ENCODE data around the gene ATP6V1D.
"Not testable (repeated sequence)": the region's sequence is repeated elsewhere in the genome, so short reads cannot be mapped to it uniquely, and the experiment has no call there.

Gene ATP6V1D

DNA sequence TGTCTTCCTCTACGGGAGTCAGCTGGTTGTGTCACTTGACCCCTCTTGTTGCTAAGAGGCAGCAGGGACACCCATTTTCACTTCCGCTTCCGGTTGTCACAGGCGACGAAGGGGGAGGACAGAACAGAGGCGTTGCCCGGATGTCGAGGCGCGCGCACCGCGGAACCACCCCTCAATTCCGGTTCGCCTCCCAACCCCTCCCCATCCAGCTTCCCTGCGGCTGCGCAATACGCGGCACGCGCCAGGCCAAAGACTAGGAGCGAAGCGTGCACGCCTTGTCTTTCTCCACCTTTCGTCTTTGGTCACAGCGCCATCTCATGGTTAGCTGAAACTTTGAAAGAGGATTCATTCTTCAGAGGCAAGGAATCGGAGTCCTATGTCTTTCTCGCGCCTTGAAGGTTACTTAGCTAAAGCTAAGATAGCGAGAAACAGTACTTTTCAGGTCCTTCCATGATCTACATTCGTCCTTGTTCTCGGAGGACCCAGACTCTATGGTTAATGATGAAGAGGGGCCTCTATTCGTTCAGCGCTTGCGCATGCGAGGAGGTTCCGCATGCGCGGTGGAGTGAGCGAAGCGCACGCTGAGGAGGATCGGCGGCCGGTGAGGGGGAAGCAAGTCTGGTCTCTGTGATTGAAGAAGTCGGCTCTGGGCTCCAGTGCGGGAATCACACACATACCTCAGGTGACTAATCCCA is at the start of gene ATP6V1D, which contains the start of gene EIF2S1:
ATP6V1D (minus strand) TSS at position 30 of the 695 bp plus-strand sequence. CDS start 106 bp downstream, outside the sequence.
EIF2S1 (plus strand) TSS at position 554 of the 695 bp plus-strand sequence. CDS start 4,440 bp downstream, outside the sequence.
- Histone ChIP-seq H3K4me3 (ENCODE audit: low read length) (peak within 1 kb of the TSS; percentile 99), H3K36me3 (ENCODE audit: control insufficient read depth, insufficient read depth, low read length, severe bottlenecking) (peaks cover 16% of the 10 kb centered on the region), H3K9me3 (ENCODE audit: control insufficient read depth, low read length) (no peaks in the 10 kb centered on the region), H3K4me1 (ENCODE audit: control insufficient read depth, insufficient read depth, low read length) (peaks cover 52% of the 10 kb centered on the region), H3K27me3 (replicated peaks; ENCODE audit: control insufficient read depth, insufficient read depth, low read length) (no peaks in the 10 kb centered on the region), H3K9ac (ENCODE audit: low read length) (peak within 1 kb of the TSS; percentile 97)
- peak; percentile 100 for DNase-seq (ENCODE audit: low read depth)

DNA sequence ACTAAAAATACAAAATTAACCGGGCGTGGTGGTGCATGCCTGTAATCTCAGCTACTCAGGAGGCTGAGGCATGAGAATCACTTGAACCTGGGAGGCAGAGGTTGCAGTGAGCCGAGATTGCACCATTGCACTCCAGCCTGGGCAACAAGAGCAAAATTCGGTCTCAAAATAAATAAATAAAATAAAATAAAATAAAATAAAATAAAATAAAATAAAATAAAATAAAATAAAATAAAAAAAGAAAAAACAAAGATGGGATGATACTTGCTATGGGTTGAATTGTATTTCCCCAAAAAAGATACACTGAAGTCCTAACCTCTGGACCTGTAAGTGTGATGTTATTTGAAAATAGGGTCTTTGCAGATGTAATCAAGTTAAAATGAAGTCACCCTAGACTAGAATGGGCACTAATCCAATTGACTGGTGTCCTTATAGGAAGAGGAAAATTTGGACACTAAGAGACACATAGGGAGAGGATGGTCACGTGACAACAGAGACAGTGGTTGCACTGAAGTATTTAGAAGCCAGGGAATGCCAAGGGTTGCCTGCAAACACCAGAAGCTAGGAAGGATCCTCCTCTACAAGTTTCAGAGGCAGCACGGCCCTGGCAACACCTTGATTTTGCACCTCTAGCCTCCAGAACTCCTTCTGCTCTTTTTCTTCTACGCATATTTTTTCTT is 48.7 kb upstream of the ATP6V1D start:
- H3K36me3 ChIP-seq (ENCODE audit: control insufficient read depth, insufficient read depth, low read length, severe bottlenecking); H3K4me1 ChIP-seq (ENCODE audit: control insufficient read depth, insufficient read depth, low read length); H3K9me3 ChIP-seq (ENCODE audit: control insufficient read depth, low read length); H3K27me3 ChIP-seq (replicated peaks; ENCODE audit: control insufficient read depth, insufficient read depth, low read length); DNase-seq (ENCODE audit: low read depth); H3K9ac ChIP-seq (ENCODE audit: low read length); H3K4me3 ChIP-seq (ENCODE audit: low read length): not testable (repeated sequence)

DNA sequence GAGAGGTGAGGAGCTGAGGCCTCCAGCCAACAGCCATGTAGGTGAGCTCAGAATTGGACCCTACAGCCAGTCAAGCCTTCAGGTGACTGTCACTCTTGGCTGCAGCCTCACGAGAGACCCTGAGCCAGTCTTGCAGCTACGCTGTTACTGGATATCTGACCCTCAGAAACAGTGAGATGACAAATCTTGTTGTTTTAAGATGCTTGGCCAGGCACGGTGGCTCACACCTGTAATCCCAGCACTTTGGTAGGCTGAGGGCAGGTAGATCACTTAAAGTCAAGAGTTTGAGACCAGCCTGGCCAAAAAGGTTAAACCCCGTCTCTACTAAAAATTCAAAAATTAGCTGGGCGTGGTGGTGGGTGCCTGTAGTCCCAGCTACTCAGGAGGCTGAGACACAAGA is 46.2 kb upstream of the ATP6V1D start:
- no peaks in the 10 kb centered on the region for H3K4me1 ChIP-seq (ENCODE audit: control insufficient read depth, insufficient read depth, low read length)
- H3K9me3 ChIP-seq (ENCODE audit: control insufficient read depth, low read length) = no peaks in the 10 kb centered on the region
- no peak overlapping the region for H3K9ac ChIP-seq (ENCODE audit: low read length)
- DNase-seq (ENCODE audit: low read depth) = no peak
- H3K36me3 ChIP-seq (ENCODE audit: control insufficient read depth, insufficient read depth, low read length, severe bottlenecking) = no peaks in the 10 kb centered on the region
- no peak overlapping the region for H3K4me3 ChIP-seq (ENCODE audit: low read length)
- H3K27me3 ChIP-seq (replicated peaks; ENCODE audit: control insufficient read depth, insufficient read depth, low read length) = no peaks in the 10 kb centered on the region

DNA sequence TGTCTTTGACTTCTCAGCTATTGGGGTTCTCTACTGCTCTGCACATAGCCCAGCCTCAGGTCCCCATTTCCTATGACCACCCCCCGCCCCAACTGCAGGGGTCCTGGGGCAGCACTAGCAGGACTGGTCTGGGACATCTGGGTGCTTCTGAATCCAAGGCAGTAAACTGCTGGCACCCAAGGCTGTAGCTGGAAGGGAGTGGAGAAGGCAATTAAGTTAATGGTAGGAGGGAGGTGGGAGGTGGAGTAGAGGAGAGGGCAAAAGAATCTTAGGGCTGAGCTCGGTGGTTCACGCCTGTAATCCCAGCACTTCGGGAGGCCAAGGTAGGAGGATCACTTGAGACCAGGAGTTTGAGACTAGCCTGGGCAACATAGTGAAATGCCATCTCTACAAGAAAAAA is 40.8 kb upstream of the ATP6V1D start:
- no peaks in the 10 kb centered on the region for H3K9me3 ChIP-seq (ENCODE audit: control insufficient read depth, low read length)
- H3K27me3 ChIP-seq (replicated peaks; ENCODE audit: control insufficient read depth, insufficient read depth, low read length) = peaks cover 5% of the 10 kb centered on the region
- H3K4me3 ChIP-seq (ENCODE audit: low read length) = no peak overlapping the region
- H3K4me1 ChIP-seq (ENCODE audit: control insufficient read depth, insufficient read depth, low read length) = peaks cover 5% of the 10 kb centered on the region
- no peaks in the 10 kb centered on the region for H3K36me3 ChIP-seq (ENCODE audit: control insufficient read depth, insufficient read depth, low read length, severe bottlenecking)
- no peak for DNase-seq (ENCODE audit: low read depth)
- H3K9ac ChIP-seq (ENCODE audit: low read length) = no peak overlapping the region

DNA sequence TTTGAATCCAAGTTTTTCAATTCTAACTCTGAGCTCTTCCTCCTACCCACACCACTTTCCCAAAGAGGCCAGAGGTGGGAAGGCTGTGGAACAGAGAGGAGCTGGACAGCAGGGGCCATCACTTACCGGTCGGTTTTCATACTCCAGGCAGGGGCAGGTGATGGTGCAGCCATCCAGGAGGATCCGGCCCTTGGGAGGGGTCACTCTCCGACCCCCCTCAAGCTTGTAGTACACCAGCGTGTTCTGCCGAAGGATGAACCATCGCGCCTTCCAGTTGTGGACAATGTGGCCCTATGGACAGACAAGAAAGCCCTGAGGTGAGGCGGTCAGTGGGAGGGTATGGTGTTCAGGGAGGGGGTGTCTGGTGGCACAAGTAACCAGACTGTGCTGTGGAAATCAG is 37.9 kb upstream of the ATP6V1D start:
- H3K9me3 ChIP-seq (ENCODE audit: control insufficient read depth, low read length) = no peaks in the 10 kb centered on the region
- peaks cover 5% of the 10 kb centered on the region for H3K4me1 ChIP-seq (ENCODE audit: control insufficient read depth, insufficient read depth, low read length)
- no peak for DNase-seq (ENCODE audit: low read depth)
- no peak overlapping the region for H3K9ac ChIP-seq (ENCODE audit: low read length)
- no peaks in the 10 kb centered on the region for H3K36me3 ChIP-seq (ENCODE audit: control insufficient read depth, insufficient read depth, low read length, severe bottlenecking)
- no peak overlapping the region for H3K4me3 ChIP-seq (ENCODE audit: low read length)
- H3K27me3 ChIP-seq (replicated peaks; ENCODE audit: control insufficient read depth, insufficient read depth, low read length) = peaks cover 5% of the 10 kb centered on the region

DNA sequence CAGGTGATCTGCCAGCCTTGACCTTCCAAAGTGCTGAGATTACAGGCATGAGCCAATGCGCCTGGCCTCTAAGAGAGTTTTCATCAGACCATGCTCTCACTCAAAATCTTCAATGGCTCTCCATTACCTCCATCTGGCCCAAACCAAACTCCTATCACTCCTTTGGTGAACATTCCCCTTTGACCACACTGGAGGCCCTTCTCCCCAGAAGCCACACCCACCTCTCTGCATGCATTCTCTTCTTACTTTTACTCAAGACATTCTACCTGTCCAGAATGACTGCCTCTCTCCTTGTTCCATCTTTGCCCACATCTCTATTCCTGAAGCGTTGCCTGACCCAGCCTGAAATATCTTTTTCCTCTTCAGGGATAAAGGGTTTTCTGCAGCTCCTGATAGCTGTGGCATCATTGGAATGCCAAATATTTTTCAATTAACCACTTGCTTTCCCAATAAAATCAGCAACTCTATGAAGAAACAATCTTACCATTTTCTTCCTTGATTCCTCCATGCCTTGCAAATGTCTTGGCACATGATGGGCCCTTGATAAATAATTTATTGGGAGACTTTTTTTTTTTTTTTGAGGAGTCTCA is 36.9 kb upstream of the ATP6V1D start:
- peak; percentile 9 for DNase-seq (ENCODE audit: low read depth)
- no peak overlapping the region for H3K4me3 ChIP-seq (ENCODE audit: low read length)

DNA sequence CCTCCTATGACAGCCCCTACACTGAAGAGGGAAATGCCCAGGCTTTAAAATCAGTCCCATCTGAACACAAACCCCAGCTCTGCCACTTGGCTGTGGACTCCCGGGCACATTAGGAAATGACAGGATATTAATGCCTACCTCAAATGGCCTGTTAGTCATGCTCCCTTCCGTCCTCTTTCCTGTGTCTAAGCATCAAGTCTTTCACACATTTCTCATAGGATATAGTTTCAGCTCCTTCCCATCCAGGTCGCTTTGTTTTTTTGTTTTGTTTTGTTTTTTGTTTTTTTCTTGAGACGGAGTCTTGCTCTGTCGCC is 36.2 kb upstream of the ATP6V1D start:
- H3K9me3 ChIP-seq (ENCODE audit: control insufficient read depth, low read length) = no peaks in the 10 kb centered on the region

More for the DNA sequence above, 36.9 kb upstream of the ATP6V1D start:
- Histone ChIP-seq H3K4me1 (ENCODE audit: control insufficient read depth, insufficient read depth, low read length) (peaks cover 5% of the 10 kb centered on the region), H3K36me3 (ENCODE audit: control insufficient read depth, insufficient read depth, low read length, severe bottlenecking) (no peaks in the 10 kb centered on the region), H3K9me3 (ENCODE audit: control insufficient read depth, low read length) (no peaks in the 10 kb centered on the region), H3K27me3 (replicated peaks; ENCODE audit: control insufficient read depth, insufficient read depth, low read length) (peaks cover 5% of the 10 kb centered on the region), H3K9ac (ENCODE audit: low read length) (no peak overlapping the region)

DNA sequence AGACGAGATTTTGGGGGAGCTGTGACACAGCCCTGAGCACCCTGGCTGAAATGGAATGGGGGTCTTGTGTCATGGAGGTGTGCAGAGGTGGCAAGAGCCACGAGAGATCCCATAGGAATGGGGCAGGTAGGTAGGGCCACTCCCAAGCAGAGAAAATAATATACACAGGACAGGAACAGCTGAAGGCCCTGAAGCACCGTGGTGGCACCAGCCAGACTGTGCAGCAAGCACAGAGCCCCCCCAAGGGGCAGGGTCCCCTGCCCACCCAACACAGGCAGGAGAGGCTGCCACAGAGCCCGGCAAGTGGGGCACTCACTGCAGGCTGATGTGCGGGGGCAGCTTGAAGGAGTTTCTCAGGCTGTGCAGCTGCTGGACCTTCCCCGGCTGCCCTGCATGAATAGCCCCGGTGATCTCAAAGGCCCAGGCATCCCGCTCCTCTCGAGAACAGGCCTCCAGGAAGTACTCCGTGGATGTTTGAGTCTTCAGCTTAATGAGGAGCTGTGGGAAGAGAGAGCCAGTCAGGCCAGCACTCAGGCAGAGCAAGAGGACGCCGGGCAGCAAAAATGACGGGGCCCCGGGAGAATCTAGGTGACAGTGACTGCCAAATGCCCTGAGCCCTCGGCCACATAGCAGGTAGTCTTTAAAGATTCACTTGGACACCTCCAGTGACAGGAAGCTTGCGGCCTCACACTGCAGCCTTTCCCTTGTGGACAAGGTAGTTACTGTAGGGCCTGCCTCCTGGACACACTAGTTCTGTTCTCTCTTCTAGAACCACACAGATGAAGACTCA is 35.7 kb upstream of the ATP6V1D start:
- no peak for DNase-seq (ENCODE audit: low read depth)
- Histone ChIP-seq H3K4me1 (ENCODE audit: control insufficient read depth, insufficient read depth, low read length) (peaks cover 5% of the 10 kb centered on the region), H3K4me3 (ENCODE audit: low read length) (no peak overlapping the region), H3K27me3 (replicated peaks; ENCODE audit: control insufficient read depth, insufficient read depth, low read length) (peaks cover 5% of the 10 kb centered on the region), H3K36me3 (ENCODE audit: control insufficient read depth, insufficient read depth, low read length, severe bottlenecking) (no peaks in the 10 kb centered on the region), H3K9me3 (ENCODE audit: control insufficient read depth, low read length) (no peaks in the 10 kb centered on the region), H3K9ac (ENCODE audit: low read length) (no peak overlapping the region)

More for the DNA sequence above, 36.2 kb upstream of the ATP6V1D start:
- DNase-seq (ENCODE audit: low read depth) = no peak
- Histone ChIP-seq H3K4me1 (ENCODE audit: control insufficient read depth, insufficient read depth, low read length) (peaks cover 5% of the 10 kb centered on the region), H3K36me3 (ENCODE audit: control insufficient read depth, insufficient read depth, low read length, severe bottlenecking) (no peaks in the 10 kb centered on the region), H3K27me3 (replicated peaks; ENCODE audit: control insufficient read depth, insufficient read depth, low read length) (peaks cover 5% of the 10 kb centered on the region), H3K4me3 (ENCODE audit: low read length) (no peak overlapping the region), H3K9ac (ENCODE audit: low read length) (no peak overlapping the region)

DNA sequence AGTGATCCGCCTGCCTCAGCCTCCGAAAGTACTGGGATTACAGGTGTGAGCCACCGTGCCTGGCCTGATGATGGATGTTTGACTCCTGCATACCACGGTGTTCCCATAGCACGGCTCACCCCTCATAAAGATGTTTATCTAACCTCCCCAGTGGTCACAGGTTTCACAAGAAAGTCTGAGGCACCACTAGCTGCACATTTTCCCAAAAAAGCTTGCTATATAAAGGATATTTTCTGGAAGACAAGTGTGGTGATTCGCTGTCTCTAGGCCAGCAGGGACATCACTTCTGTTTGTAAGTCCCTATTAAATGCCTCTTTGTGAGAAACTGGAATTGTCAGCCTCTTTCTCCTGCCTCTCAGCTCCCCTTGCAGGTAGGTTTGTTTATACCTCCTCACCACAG is 34.1 kb upstream of the ATP6V1D start:
- Histone ChIP-seq H3K9ac (ENCODE audit: low read length) (no peak overlapping the region), H3K27me3 (replicated peaks; ENCODE audit: control insufficient read depth, insufficient read depth, low read length) (no peaks in the 10 kb centered on the region), H3K9me3 (ENCODE audit: control insufficient read depth, low read length) (no peaks in the 10 kb centered on the region), H3K4me3 (ENCODE audit: low read length) (no peak overlapping the region), H3K4me1 (ENCODE audit: control insufficient read depth, insufficient read depth, low read length) (peaks cover 5% of the 10 kb centered on the region), H3K36me3 (ENCODE audit: control insufficient read depth, insufficient read depth, low read length, severe bottlenecking) (no peaks in the 10 kb centered on the region)
- DNase-seq (ENCODE audit: low read depth) = no peak

DNA sequence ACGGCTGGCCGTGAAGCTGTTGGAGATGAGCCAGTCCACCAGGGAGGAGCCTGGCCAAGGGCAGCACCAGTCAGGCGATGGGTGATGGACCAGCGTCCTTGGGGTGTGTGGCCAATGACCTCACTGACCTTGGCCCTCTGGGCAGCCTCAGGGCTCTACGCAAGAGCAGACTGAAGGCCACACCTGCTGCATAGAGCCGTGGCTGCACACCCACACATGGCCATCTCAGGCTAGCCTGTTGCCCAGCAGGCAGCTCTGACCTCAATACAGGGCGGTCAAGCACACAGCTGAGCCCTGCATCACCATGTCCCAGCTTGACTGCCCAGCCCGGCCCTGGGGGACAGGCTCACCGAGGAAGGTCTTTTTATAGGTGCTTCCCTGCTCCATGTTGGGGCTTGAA is 33.2 kb upstream of the ATP6V1D start:
- Histone ChIP-seq H3K4me1 (ENCODE audit: control insufficient read depth, insufficient read depth, low read length) (peaks cover 5% of the 10 kb centered on the region), H3K4me3 (ENCODE audit: low read length) (no peak overlapping the region), H3K36me3 (ENCODE audit: control insufficient read depth, insufficient read depth, low read length, severe bottlenecking) (no peaks in the 10 kb centered on the region), H3K27me3 (replicated peaks; ENCODE audit: control insufficient read depth, insufficient read depth, low read length) (no peaks in the 10 kb centered on the region), H3K9me3 (ENCODE audit: control insufficient read depth, low read length) (no peaks in the 10 kb centered on the region), H3K9ac (ENCODE audit: low read length) (no peak overlapping the region)
- DNase-seq (ENCODE audit: low read depth) = no peak

DNA sequence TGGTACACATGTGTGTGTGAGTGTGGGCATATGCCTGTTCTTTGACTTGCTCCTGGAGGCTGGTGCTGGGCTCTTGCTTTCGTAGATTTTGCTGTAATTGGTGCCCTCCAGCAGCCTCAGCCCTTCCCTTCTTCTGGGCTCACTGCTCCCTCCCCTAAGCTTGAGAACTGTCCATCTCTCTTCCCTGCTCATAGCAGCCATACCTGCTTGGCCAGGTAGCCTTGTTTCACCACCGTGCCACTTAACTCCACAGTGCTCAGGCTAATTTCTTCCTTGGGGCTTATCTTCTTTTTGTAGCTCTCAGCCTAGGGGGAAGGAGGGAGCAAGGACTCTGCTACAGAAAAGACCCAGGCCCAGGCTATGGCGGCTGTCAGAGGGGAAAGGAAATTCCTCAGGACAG is 32.5 kb upstream of the ATP6V1D start:
- no peaks in the 10 kb centered on the region for H3K27me3 ChIP-seq (replicated peaks; ENCODE audit: control insufficient read depth, insufficient read depth, low read length)
- H3K9ac ChIP-seq (ENCODE audit: low read length) = no peak overlapping the region
- no peaks in the 10 kb centered on the region for H3K36me3 ChIP-seq (ENCODE audit: control insufficient read depth, insufficient read depth, low read length, severe bottlenecking)
- no peaks in the 10 kb centered on the region for H3K9me3 ChIP-seq (ENCODE audit: control insufficient read depth, low read length)
- no peak overlapping the region for H3K4me3 ChIP-seq (ENCODE audit: low read length)
- no peak for DNase-seq (ENCODE audit: low read depth)
- H3K4me1 ChIP-seq (ENCODE audit: control insufficient read depth, insufficient read depth, low read length) = peaks cover 5% of the 10 kb centered on the region

Measured in adipocyte (in vitro differentiated cells).